ENCODE results near the gene TMEM125.

TMEM125 gene

DNA sequence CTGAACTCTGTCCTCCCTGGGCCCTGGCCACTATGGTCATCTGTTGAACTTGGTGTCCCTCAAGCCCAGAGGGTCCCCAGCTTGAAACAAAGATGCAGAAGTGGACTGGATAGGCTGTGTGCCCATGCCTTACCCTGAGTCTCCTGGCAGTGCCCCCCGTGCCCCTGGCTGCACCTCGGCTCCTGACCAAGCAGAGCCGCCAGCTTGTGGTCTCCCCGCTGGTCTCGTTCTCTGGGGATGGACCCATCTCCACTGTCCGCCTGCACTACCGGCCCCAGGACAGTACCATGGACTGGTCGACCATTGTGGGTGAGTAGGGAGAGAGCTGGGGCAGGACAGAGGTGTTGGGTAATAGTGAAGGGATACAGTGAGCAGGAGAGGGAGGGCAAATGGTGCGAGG lies 41.7 kb downstream of the TMEM125 start:
- no peak for DNase-seq (ENCODE audit: low read depth in 1 of 2, low spot score in 1 of 2)
- H3K4me3 ChIP-seq (replicated peaks; ENCODE audit: insufficient read depth, low read length), result no peak overlapping the region
- H3K27ac ChIP-seq (replicated peaks), result no peak overlapping the region
- TF ChIP-seq, protein P1, sequence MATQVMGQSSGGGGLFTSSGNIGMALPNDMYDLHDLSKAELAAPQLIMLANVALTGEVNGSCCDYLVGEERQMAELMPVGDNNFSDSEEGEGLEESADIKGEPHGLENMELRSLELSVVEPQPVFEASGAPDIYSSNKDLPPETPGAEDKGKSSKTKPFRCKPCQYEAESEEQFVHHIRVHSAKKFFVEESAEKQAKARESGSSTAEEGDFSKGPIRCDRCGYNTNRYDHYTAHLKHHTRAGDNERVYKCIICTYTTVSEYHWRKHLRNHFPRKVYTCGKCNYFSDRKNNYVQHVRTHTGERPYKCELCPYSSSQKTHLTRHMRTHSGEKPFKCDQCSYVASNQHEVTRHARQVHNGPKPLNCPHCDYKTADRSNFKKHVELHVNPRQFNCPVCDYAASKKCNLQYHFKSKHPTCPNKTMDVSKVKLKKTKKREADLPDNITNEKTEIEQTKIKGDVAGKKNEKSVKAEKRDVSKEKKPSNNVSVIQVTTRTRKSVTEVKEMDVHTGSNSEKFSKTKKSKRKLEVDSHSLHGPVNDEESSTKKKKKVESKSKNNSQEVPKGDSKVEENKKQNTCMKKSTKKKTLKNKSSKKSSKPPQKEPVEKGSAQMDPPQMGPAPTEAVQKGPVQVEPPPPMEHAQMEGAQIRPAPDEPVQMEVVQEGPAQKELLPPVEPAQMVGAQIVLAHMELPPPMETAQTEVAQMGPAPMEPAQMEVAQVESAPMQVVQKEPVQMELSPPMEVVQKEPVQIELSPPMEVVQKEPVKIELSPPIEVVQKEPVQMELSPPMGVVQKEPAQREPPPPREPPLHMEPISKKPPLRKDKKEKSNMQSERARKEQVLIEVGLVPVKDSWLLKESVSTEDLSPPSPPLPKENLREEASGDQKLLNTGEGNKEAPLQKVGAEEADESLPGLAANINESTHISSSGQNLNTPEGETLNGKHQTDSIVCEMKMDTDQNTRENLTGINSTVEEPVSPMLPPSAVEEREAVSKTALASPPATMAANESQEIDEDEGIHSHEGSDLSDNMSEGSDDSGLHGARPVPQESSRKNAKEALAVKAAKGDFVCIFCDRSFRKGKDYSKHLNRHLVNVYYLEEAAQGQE (IDR thresholded peaks at IDR 0.05; ENCODE audit: insufficient replicate concordance, low read depth), result no peak
- no peak for TF ChIP-seq CTCF (IDR thresholded peaks at IDR 0.05; ENCODE audit: insufficient read depth, low read length)
- no peak for TF ChIP-seq POLR2AphosphoS5 (IDR thresholded peaks at IDR 0.05; ENCODE audit: low read depth)
- TF ChIP-seq GABPA (IDR thresholded peaks at IDR 0.05; ENCODE audit: low read depth), result no peak
- TF ChIP-seq SPI1 (IDR thresholded peaks at IDR 0.05; ENCODE audit: borderline replicate concordance, low read depth), result no peak
- no peaks in the 10 kb centered on the region for H3K27me3 ChIP-seq (ENCODE audit: insufficient read depth, poor library complexity, severe bottlenecking)

DNA sequence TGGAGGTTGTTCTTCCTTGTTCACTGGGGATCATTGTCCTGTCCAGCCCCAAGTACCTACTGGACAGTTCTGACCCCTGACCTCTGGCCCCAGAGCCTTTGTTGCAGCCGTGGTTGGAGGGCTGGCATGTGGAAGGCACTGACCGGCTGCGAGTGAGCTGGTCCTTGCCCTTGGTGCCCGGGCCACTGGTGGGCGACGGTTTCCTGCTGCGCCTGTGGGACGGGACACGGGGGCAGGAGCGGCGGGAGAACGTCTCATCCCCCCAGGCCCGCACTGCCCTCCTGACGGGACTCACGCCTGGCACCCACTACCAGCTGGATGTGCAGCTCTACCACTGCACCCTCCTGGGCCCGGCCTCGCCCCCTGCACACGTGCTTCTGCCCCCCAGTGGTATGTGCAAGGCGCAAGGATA lies 42.4 kb downstream of the TMEM125 start:
- no peak for DNase-seq (ENCODE audit: low read depth in 1 of 2, low spot score in 1 of 2)
- Histone ChIP-seq H3K27ac (replicated peaks) (no peak overlapping the region), H3K27me3 (ENCODE audit: insufficient read depth, poor library complexity, severe bottlenecking) (no peaks in the 10 kb centered on the region), H3K4me3 (replicated peaks; ENCODE audit: insufficient read depth, low read length) (no peak overlapping the region)
- TF ChIP-seq CTCF (IDR thresholded peaks at IDR 0.05; ENCODE audit: insufficient read depth, low read length) (no peak), GABPA (IDR thresholded peaks at IDR 0.05; ENCODE audit: low read depth) (no peak), SPI1 (IDR thresholded peaks at IDR 0.05; ENCODE audit: borderline replicate concordance, low read depth) (no peak), POLR2AphosphoS5 (IDR thresholded peaks at IDR 0.05; ENCODE audit: low read depth) (no peak)
- TF ChIP-seq, protein P1 (IDR thresholded peaks at IDR 0.05; ENCODE audit: insufficient replicate concordance, low read depth), result no peak

- no peak for DNase-seq (ENCODE audit: low read depth in 1 of 2, low spot score in 1 of 2)
Observed at GRCh38 chr1:43312663-43313515, 43.1 kb downstream of the TMEM125 start.

More at GRCh38 chr1:43312663-43313515, 43.1 kb downstream of the TMEM125 start:
- no peak overlapping the region for H3K27ac ChIP-seq (replicated peaks)
- H3K27me3 ChIP-seq (ENCODE audit: insufficient read depth, poor library complexity, severe bottlenecking), result no peaks in the 10 kb centered on the region
- no peak for TF ChIP-seq SPI1 (IDR thresholded peaks at IDR 0.05; ENCODE audit: borderline replicate concordance, low read depth)
- TF ChIP-seq, protein P1 (IDR thresholded peaks at IDR 0.05; ENCODE audit: insufficient replicate concordance, low read depth), result no peak
- no peak for TF ChIP-seq GABPA (IDR thresholded peaks at IDR 0.05; ENCODE audit: low read depth)
- TF ChIP-seq POLR2AphosphoS5 (IDR thresholded peaks at IDR 0.05; ENCODE audit: low read depth), result no peak
- TF ChIP-seq CTCF (IDR thresholded peaks at IDR 0.05; ENCODE audit: insufficient read depth, low read length), result no peak
- no peak overlapping the region for H3K4me3 ChIP-seq (replicated peaks; ENCODE audit: insufficient read depth, low read length)
